ENCODE measurements around the gene IL12RB1.

The IL12RB1 gene

DNA sequence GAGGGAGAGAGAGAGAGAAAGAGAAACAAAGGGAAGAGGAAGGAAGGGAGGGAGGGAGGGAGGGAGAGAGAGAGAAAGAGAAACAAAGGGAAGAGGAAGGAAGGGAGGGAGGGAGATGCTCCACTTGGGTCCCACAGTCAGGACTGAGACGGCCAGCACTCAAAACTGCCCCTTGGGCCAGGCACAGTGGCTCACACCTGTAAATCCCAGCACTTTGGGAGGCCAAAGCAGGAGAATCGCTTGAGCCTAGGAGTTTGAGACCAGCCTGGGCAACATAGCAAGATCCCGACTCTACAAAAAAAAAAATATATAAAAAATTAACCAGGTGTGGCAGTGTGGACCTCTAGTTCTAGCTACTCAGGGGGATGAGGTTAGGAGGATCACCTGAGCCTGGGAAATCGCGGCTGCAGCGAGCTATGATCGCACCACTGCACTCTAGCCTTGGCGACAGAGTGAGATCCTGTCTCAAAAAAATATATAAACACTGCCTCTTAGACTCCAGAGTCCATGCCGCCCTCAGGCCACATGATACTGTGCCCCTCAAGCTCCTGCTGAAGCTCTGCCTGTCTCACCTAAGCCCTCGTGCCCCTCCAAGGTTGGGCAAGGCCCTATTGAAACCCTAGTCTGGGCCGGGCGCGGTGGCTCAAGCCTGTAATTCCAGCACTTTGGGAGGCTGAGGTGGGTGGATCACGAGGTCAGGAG, 70.4 kb downstream of the IL12RB1 start:
- peak overlapping the region; percentile 89 to 95 for H3K27ac ChIP-seq
- H3K4me3 ChIP-seq, result no peak overlapping the region
- TF ChIP-seq, protein P1, sequence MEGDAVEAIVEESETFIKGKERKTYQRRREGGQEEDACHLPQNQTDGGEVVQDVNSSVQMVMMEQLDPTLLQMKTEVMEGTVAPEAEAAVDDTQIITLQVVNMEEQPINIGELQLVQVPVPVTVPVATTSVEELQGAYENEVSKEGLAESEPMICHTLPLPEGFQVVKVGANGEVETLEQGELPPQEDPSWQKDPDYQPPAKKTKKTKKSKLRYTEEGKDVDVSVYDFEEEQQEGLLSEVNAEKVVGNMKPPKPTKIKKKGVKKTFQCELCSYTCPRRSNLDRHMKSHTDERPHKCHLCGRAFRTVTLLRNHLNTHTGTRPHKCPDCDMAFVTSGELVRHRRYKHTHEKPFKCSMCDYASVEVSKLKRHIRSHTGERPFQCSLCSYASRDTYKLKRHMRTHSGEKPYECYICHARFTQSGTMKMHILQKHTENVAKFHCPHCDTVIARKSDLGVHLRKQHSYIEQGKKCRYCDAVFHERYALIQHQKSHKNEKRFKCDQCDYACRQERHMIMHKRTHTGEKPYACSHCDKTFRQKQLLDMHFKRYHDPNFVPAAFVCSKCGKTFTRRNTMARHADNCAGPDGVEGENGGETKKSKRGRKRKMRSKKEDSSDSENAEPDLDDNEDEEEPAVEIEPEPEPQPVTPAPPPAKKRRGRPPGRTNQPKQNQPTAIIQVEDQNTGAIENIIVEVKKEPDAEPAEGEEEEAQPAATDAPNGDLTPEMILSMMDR (IDR thresholded peaks at IDR 0.05), result no peak
- DNase-seq (ENCODE audit: low spot score), result no peak

DNA sequence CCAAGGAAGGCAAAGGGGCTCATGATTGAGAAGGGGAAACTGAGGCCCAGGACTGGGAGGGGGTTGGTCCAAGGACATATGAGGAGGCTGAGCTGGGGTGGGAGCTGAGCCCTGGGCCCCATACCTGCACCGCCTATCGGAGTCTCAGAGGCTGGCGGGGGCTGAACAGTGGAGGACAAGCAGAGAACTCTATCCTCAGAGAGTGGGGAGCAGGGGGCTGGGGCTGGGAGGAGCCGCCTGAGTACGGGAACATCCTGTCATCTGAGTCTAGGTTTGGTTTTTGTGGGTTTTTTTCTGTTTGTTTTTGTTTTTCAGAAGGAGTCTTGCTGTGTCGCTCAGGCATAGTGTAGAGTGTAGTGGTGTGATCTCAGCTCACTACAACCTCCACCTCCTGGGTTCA, 72.5 kb downstream of the IL12RB1 start:
- peak; percentile 54 for DNase-seq (ENCODE audit: low spot score)
- TF ChIP-seq, protein P1 (IDR thresholded peaks at IDR 0.05), result no peak
- H3K4me3 ChIP-seq, result no peak overlapping the region
- peak overlapping the region; percentile 47 to 52 for H3K27ac ChIP-seq

DNA sequence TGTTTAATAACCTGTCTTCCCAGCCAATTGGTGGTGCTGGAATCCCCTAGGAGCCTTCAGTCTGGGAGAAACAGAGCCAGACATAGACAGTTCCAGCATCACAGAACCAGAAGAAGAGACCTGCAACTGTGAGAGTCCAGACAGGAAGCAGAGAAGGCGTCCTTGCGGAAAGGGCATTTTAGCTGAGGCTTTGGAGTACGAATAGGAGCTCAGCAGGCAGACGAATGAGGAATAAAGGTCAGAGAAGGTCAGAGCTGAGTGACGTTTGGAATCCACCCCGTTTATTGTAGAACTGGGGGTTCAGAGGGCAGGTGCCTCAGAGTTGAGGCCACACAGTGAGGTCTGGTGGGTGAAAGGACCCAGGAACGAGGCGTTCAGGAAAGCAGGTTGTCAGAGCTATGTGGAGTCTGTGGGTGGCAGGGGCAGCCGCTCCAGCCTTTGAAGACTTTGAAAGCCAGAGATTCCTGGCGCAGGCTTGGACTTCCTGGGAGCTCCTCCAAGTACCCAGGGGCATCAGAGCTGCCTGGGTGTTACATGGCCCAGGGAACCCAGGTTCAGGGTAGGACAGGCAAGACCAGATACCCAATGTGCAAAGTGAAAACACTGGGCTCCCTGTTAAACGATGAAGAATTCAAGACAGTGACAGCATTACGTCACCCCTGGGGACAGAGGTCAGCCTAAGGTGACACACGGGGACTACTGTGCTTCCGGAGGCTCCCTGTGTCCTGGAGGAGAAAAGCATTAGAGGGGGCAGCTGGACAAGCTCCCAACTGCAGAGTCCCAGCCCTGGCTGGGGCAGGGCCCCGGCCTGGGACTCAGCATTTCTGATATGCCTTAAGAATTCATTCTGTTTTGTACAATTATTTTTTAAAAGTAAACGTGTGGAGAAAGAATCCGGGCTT, 73.3 kb downstream of the IL12RB1 start:
- TF ChIP-seq, protein P1 (IDR thresholded peaks at IDR 0.05), result no peak
- peak overlapping the region; percentile 47 to 52 for H3K27ac ChIP-seq
- no peak for DNase-seq (ENCODE audit: low spot score)
- H3K4me3 ChIP-seq, result no peak overlapping the region

DNA sequence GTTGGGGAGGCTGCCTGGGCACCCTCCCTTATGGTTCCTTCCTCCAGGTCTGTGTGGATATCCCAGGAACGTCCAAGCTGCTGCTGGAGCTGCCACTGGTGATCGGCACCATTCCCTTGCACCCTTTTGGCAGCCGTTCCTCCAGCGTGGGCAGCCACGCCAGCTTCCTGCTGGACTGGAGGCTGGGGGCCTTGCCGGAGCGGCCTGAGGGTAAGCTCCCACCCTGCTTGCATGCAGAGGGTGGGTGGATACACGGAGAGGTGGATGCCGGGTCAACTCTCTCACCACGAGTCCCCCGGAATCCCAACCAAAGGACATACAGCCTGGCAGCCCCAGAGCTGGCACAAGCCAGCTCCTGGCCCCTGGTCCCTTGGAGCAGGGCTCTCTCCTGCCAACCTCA, 76.6 kb downstream of the IL12RB1 start:
- DNase-seq (ENCODE audit: low spot score), result no peak
- H3K27ac ChIP-seq, result peak overlapping the region; percentile 30 to 94
- H3K4me3 ChIP-seq, result peak overlapping the region; percentile 83
- TF ChIP-seq, protein P1 (IDR thresholded peaks at IDR 0.05), result no peak

DNA sequence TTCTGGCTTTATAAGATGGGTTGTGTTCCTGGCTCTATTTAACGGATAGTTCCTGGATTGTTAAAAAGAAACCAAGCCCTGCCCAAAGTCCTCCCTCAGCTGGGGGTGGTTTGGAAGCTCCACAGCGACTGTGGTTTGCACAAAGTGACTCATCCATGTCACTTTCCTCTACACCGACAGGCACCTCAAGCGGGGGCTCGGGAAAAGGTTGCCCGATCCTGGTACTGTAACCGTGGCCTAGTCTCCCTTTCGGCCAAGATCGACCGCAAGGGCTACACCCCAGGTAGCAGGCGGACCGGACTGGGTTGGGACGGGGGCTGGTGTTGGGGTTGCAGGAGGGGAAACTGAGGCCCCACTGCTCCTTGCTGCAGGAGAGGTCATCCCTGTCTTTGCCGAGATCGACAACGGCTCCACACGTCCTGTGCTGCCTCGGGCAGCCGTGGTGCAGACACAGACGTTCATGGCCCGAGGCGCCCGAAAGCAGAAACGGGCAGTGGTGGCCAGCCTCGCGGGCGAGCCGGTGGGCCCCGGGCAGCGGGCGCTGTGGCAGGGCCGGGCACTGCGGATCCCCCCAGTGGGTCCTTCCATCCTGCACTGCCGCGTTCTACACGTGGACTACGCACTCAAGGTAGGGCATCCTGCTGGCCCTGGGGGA, 77.2 kb downstream of the IL12RB1 start:
- H3K4me3 ChIP-seq, result peak overlapping the region; percentile 83
- no peak for DNase-seq (ENCODE audit: low spot score)
- H3K27ac ChIP-seq, result peak overlapping the region; percentile 87 to 94
- TF ChIP-seq, protein P1 (IDR thresholded peaks at IDR 0.05), result no peak
